ENCODE data around the gene TMEM247.

DNA sequence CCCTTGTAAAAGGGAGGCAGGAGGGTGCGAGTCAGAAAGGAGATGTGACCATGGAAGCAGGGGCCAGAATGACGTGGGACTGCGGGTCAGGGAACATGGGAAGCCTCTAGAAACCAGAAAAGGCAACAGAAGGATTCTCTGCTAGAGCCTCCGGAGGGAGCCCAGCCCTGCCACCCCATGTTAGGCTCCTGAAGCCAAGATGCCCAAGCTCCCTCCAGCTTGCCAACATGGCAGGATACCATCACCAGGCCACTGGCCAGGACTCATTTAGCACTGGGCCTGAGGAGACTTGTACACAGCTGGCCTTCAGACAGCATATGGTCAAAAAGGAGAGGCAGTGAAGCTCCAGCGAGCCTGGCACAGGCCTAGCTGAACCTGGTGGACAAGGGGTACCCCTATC, 5.6 kb downstream of the TMEM247 start:
- TF ChIP-seq JUND (IDR thresholded peaks at IDR 0.05; ENCODE audit: low read length): no peak
- no peak for TF ChIP-seq GABPA (IDR thresholded peaks at IDR 0.05; ENCODE audit: borderline replicate concordance, insufficient read depth, low read length)
- TF ChIP-seq TBP (IDR thresholded peaks at IDR 0.05; ENCODE audit: low read depth, low read length): no peak
- no peak for TF ChIP-seq EP300 (IDR thresholded peaks at IDR 0.05; ENCODE audit: borderline replicate concordance in 1 of 2, low read depth in 2 of 2, low read length in 2 of 2)
- TF ChIP-seq TAF1 (IDR thresholded peaks at IDR 0.05; ENCODE audit: low read depth, low read length): no peak
- TF ChIP-seq HDAC2 (IDR thresholded peaks at IDR 0.05; ENCODE audit: borderline replicate concordance in 1 of 2, low read depth in 2 of 2, low read length in 2 of 2): no peak
- TF ChIP-seq BRCA1 (IDR thresholded peaks at IDR 0.05; ENCODE audit: low read depth, low read length): no peak

Data from H1 (cell line).